Inflammatory macrophage (primary cell): ENCODE results near the gene KCNH8.
"Not testable (repeated sequence)": the region's sequence is repeated elsewhere in the genome, so short reads cannot be mapped to it uniquely, and the experiment has no call there.

Experiments
- DNase-seq, 2 donors: peaks; one replicate each; pipeline ENCODE4 v3.0.0-alpha.2; 2020 to 2022

Gene KCNH8

GRCh38 chr3:19183584-19183983 lies 35.3 kb downstream of the KCNH8 start:
- DNase-seq, result no peak

GRCh38 chr3:19190126-19190525 lies 41.8 kb downstream of the KCNH8 start:
- DNase-seq, result no peak

GRCh38 chr3:19190602-19191001 lies 42.3 kb downstream of the KCNH8 start:
- DNase-seq, result peak in 1 of 2 donors; percentile 33

- DNase-seq, result no peak
These were observed 50.8 kb downstream of the KCNH8 start for GRCh38 chr3:19199131-19199530.

- no peak for DNase-seq
These were observed 54.0 kb downstream of the KCNH8 start for GRCh38 chr3:19202303-19202702.

- DNase-seq, result no peak
These were observed 54.4 kb downstream of the KCNH8 start for GRCh38 chr3:19202754-19203153.

GRCh38 chr3:19206540-19206939 lies 58.2 kb downstream of the KCNH8 start:
- DNase-seq, result no peak

- peak; percentile 4 to 50 for DNase-seq
These were observed 65.4 kb downstream of the KCNH8 start for GRCh38 chr3:19213603-19214220.

GRCh38 chr3:19215427-19215826 lies 67.1 kb downstream of the KCNH8 start:
- no peak for DNase-seq

- DNase-seq, result no peak
These were observed 68.5 kb downstream of the KCNH8 start for GRCh38 chr3:19216669-19217337.

GRCh38 chr3:19220311-19220710 lies 72.0 kb downstream of the KCNH8 start:
- no peak for DNase-seq

- no peak for DNase-seq
These were observed 72.8 kb downstream of the KCNH8 start for GRCh38 chr3:19221081-19221480.

- no peak for DNase-seq
These were observed 78.2 kb downstream of the KCNH8 start for GRCh38 chr3:19226479-19226878.

- DNase-seq, result no peak
These were observed 79.9 kb downstream of the KCNH8 start for GRCh38 chr3:19228167-19228566.

GRCh38 chr3:19229086-19229485 lies 80.8 kb downstream of the KCNH8 start:
- DNase-seq, result no peak

GRCh38 chr3:19229881-19230280 lies 81.6 kb downstream of the KCNH8 start:
- peak; percentile 58 to 59 for DNase-seq

GRCh38 chr3:19231792-19232461 lies 83.6 kb downstream of the KCNH8 start:
- DNase-seq, result no peak

GRCh38 chr3:19232566-19232965 lies 84.3 kb downstream of the KCNH8 start:
- DNase-seq, result no peak

- DNase-seq, result not testable (repeated sequence)
These were observed 85.8 kb downstream of the KCNH8 start for GRCh38 chr3:19233882-19234784.

GRCh38 chr3:19248143-19248542 lies 99.8 kb downstream of the KCNH8 start:
- no peak for DNase-seq

GRCh38 chr3:19248767-19249166 lies 100.5 kb downstream of the KCNH8 start:
- DNase-seq, result no peak

GRCh38 chr3:19250959-19251610 lies 102.8 kb downstream of the KCNH8 start:
- no peak for DNase-seq
